ENCODE results near the gene SPARCL1. TPM values are rescaled to one million over a fixed set of nuclear protein-coding genes. Genes with fewer than 3 reads are reported as not detected.
"Not testable (repeated sequence)": the region's sequence is repeated elsewhere in the genome, so short reads cannot be mapped to it uniquely, and the experiment has no call there.

SPARCL1 gene
- total and polyA plus RNA-seq, 4 experiments from 2014 or later, result not detected

- peaks cover 0 to 3% of the 10 kb centered on the region in 2 donors for H3K36me3 Mint-ChIP-seq
Measured at GRCh38 chr4:87490664-87491369, 38.4 kb downstream of the SPARCL1 start.

GRCh38 chr4:87489678-87490077 lies 39.5 kb downstream of the SPARCL1 start:
- Histone ChIP-seq H3K27ac (ENCODE audit: low read depth, low read length) (no peak overlapping the region), H3K4me1 (ENCODE audit: insufficient read depth, low read length) (no peaks in the 10 kb centered on the region), H3K36me3 (ENCODE audit: insufficient read depth, low read length) (no peaks in the 10 kb centered on the region), H3K9me3 (ENCODE audit: control insufficient read depth in 1 of 2, low read length in 2 of 2) (no peaks in the 10 kb centered on the region), H3K27me3 (ENCODE audit: insufficient read depth, low read length) (no peaks in the 10 kb centered on the region), H3K4me3 (ENCODE audit: low read length in 2 of 2) (no peak overlapping the region)
- CTCF ChIA-PET (ENCODE audit: partially characterized antibody), result no interaction called here
- no peak overlapping the region for H3K27ac Mint-ChIP-seq
- intact Hi-C loops (cut with micrococcal nuclease), result no loop called here
- POLR2A ChIA-PET (ENCODE audit: partially characterized antibody), result no interaction called here
- H3K4me3 Mint-ChIP-seq, result no peak overlapping the region
- H3K36me3 Mint-ChIP-seq, result peaks cover 0 to 3% of the 10 kb centered on the region in 2 donors
- no peaks in the 10 kb centered on the region for H3K4me1 Mint-ChIP-seq
- peaks cover 0 to 12% (median 2%) of the 10 kb centered on the region in 8 donors for H3K9me3 Mint-ChIP-seq
- DNase-seq, result no peak
- H3K27me3 Mint-ChIP-seq, result no peaks in the 10 kb centered on the region

More at GRCh38 chr4:87490664-87491369, 38.4 kb downstream of the SPARCL1 start:
- Histone ChIP-seq H3K4me3 (ENCODE audit: low read length in 2 of 2) (no peak overlapping the region), H3K27ac (ENCODE audit: low read depth, low read length) (no peak overlapping the region), H3K4me1 (ENCODE audit: insufficient read depth, low read length) (no peaks in the 10 kb centered on the region), H3K9me3 (ENCODE audit: control insufficient read depth in 1 of 2, low read length in 2 of 2) (no peaks in the 10 kb centered on the region), H3K36me3 (ENCODE audit: insufficient read depth, low read length) (no peaks in the 10 kb centered on the region), H3K27me3 (ENCODE audit: insufficient read depth, low read length) (no peaks in the 10 kb centered on the region)
- ChIA-PET CTCF (ENCODE audit: partially characterized antibody) (no interaction called here), POLR2A (ENCODE audit: partially characterized antibody) (no interaction called here)
- peaks cover 0 to 8% (median 2%) of the 10 kb centered on the region in 8 donors for H3K9me3 Mint-ChIP-seq
- no peaks in the 10 kb centered on the region for H3K4me1 Mint-ChIP-seq
- H3K27ac Mint-ChIP-seq, result no peak overlapping the region
- no peaks in the 10 kb centered on the region for H3K27me3 Mint-ChIP-seq
- intact Hi-C loops (cut with micrococcal nuclease), result no loop called here
- DNase-seq, result no peak
- H3K4me3 Mint-ChIP-seq, result no peak overlapping the region

- H3K36me3 Mint-ChIP-seq; H3K27ac ChIP-seq (ENCODE audit: low read depth, low read length); intact Hi-C loops (cut with micrococcal nuclease); H3K4me1 ChIP-seq (ENCODE audit: insufficient read depth, low read length); H3K9me3 ChIP-seq (ENCODE audit: control insufficient read depth in 1 of 2, low read length in 2 of 2); H3K27me3 ChIP-seq (ENCODE audit: insufficient read depth, low read length); H3K36me3 ChIP-seq (ENCODE audit: insufficient read depth, low read length); H3K27ac Mint-ChIP-seq; H3K4me3 ChIP-seq (ENCODE audit: low read length in 2 of 2); H3K4me1 Mint-ChIP-seq; H3K4me3 Mint-ChIP-seq; H3K27me3 Mint-ChIP-seq; POLR2A ChIA-PET (ENCODE audit: partially characterized antibody); DNase-seq: not testable (repeated sequence)
- peaks cover 0 to 14% (median 2%) of the 10 kb centered on the region in 8 donors for H3K9me3 Mint-ChIP-seq
- CTCF ChIA-PET (ENCODE audit: partially characterized antibody), result interaction anchor here (1.1 kb wide), 1 partner anchor 9 kb away, joined by 3 read pairs; no protein-coding TSS in a partner anchor
Measured at GRCh38 chr4:87488666-87489065, 40.5 kb downstream of the SPARCL1 start.

GRCh38 chr4:87483247-87483646 lies 45.9 kb downstream of the SPARCL1 start:
- H3K4me1 Mint-ChIP-seq; POLR2A ChIA-PET (ENCODE audit: partially characterized antibody); H3K4me3 Mint-ChIP-seq; H3K36me3 ChIP-seq (ENCODE audit: insufficient read depth, low read length); H3K27ac Mint-ChIP-seq; H3K27me3 Mint-ChIP-seq; intact Hi-C loops (cut with micrococcal nuclease); H3K27me3 ChIP-seq (ENCODE audit: insufficient read depth, low read length); H3K36me3 Mint-ChIP-seq; H3K4me1 ChIP-seq (ENCODE audit: insufficient read depth, low read length); DNase-seq; H3K9me3 ChIP-seq (ENCODE audit: control insufficient read depth in 1 of 2, low read length in 2 of 2); H3K4me3 ChIP-seq (ENCODE audit: low read length in 2 of 2); H3K27ac ChIP-seq (ENCODE audit: low read depth, low read length): not testable (repeated sequence)
- H3K9me3 Mint-ChIP-seq, result peaks cover 0 to 14% (median 0%) of the 10 kb centered on the region in 8 donors
- CTCF ChIA-PET (ENCODE audit: partially characterized antibody), result interaction anchor here (1.0 to 1.3 kb wide), 3 partner anchors 16 to 108 kb away, joined by 4 read pairs; no protein-coding TSS in a partner anchor

GRCh38 chr4:87481377-87481776 lies 47.8 kb downstream of the SPARCL1 start:
- Mint-ChIP-seq H3K4me3 (no peak overlapping the region), H3K4me1 (no peaks in the 10 kb centered on the region)
- CTCF ChIA-PET (ENCODE audit: partially characterized antibody), result interaction anchor here (1.0 to 1.1 kb wide), 2 partner anchors 16 to 106 kb away, joined by 3 read pairs; no protein-coding TSS in a partner anchor

GRCh38 chr4:87478732-87479250 lies 50.4 kb downstream of the SPARCL1 start:
- no peak overlapping the region for H3K4me3 ChIP-seq (ENCODE audit: low read length in 2 of 2)
- H3K4me3 Mint-ChIP-seq, result no peak overlapping the region
- H3K27ac Mint-ChIP-seq, result no peak overlapping the region
- no peak overlapping the region for H3K27ac ChIP-seq (ENCODE audit: low read depth, low read length)
- CTCF ChIA-PET (ENCODE audit: partially characterized antibody), result interaction anchor here (1.4 kb wide), 1 partner anchor 14 kb away, joined by 4 read pairs; no protein-coding TSS in a partner anchor
- intact Hi-C loops (cut with micrococcal nuclease), result no loop called here
- peaks cover 0 to 2% (median 0%) of the 10 kb centered on the region in 8 donors for H3K9me3 Mint-ChIP-seq
- no peaks in the 10 kb centered on the region for H3K27me3 Mint-ChIP-seq
- no peaks in the 10 kb centered on the region for H3K9me3 ChIP-seq (ENCODE audit: control insufficient read depth in 1 of 2, low read length in 2 of 2)
- POLR2A ChIA-PET (ENCODE audit: partially characterized antibody), result no interaction called here
- H3K27me3 ChIP-seq (ENCODE audit: insufficient read depth, low read length), result no peaks in the 10 kb centered on the region
- no peaks in the 10 kb centered on the region for H3K36me3 ChIP-seq (ENCODE audit: insufficient read depth, low read length)
- DNase-seq, result no peak
- H3K36me3 Mint-ChIP-seq, result no peaks in the 10 kb centered on the region
- no peaks in the 10 kb centered on the region for H3K4me1 Mint-ChIP-seq
- no peaks in the 10 kb centered on the region for H3K4me1 ChIP-seq (ENCODE audit: insufficient read depth, low read length)

More at GRCh38 chr4:87481377-87481776, 47.8 kb downstream of the SPARCL1 start:
- no peak overlapping the region for H3K4me3 ChIP-seq (ENCODE audit: low read length in 2 of 2)
- H3K27ac Mint-ChIP-seq, result no peak overlapping the region
- DNase-seq, result no peak
- intact Hi-C loops (cut with micrococcal nuclease), result no loop called here
- H3K27me3 Mint-ChIP-seq, result no peaks in the 10 kb centered on the region
- POLR2A ChIA-PET (ENCODE audit: partially characterized antibody), result no interaction called here
- H3K4me1 ChIP-seq (ENCODE audit: insufficient read depth, low read length), result no peaks in the 10 kb centered on the region
- no peaks in the 10 kb centered on the region for H3K9me3 ChIP-seq (ENCODE audit: control insufficient read depth in 1 of 2, low read length in 2 of 2)
- H3K27me3 ChIP-seq (ENCODE audit: insufficient read depth, low read length), result no peaks in the 10 kb centered on the region
- H3K9me3 Mint-ChIP-seq, result peaks cover 0 to 11% (median 0%) of the 10 kb centered on the region in 8 donors
- H3K36me3 Mint-ChIP-seq, result no peaks in the 10 kb centered on the region
- H3K36me3 ChIP-seq (ENCODE audit: insufficient read depth, low read length), result no peaks in the 10 kb centered on the region
- no peak overlapping the region for H3K27ac ChIP-seq (ENCODE audit: low read depth, low read length)

- H3K27me3 Mint-ChIP-seq, result no peaks in the 10 kb centered on the region
- CTCF ChIA-PET (ENCODE audit: partially characterized antibody), result interaction anchor here (1.0 kb wide), 1 partner anchor 11 kb away, joined by 3 read pairs; no protein-coding TSS in a partner anchor
Measured at GRCh38 chr4:87476934-87477333, 52.2 kb downstream of the SPARCL1 start.

More at GRCh38 chr4:87476934-87477333, 52.2 kb downstream of the SPARCL1 start:
- intact Hi-C loops (cut with micrococcal nuclease), result no loop called here
- DNase-seq, result no peak
- peaks cover 0 to 1% (median 0%) of the 10 kb centered on the region in 8 donors for H3K9me3 Mint-ChIP-seq
- H3K36me3 Mint-ChIP-seq, result no peaks in the 10 kb centered on the region
- Histone ChIP-seq H3K4me1 (ENCODE audit: insufficient read depth, low read length) (no peaks in the 10 kb centered on the region), H3K36me3 (ENCODE audit: insufficient read depth, low read length) (no peaks in the 10 kb centered on the region), H3K9me3 (ENCODE audit: control insufficient read depth in 1 of 2, low read length in 2 of 2) (no peaks in the 10 kb centered on the region), H3K4me3 (ENCODE audit: low read length in 2 of 2) (no peak overlapping the region), H3K27me3 (ENCODE audit: insufficient read depth, low read length) (no peaks in the 10 kb centered on the region), H3K27ac (ENCODE audit: low read depth, low read length) (no peak overlapping the region)
- POLR2A ChIA-PET (ENCODE audit: partially characterized antibody), result no interaction called here
- H3K27ac Mint-ChIP-seq, result no peak overlapping the region
- H3K4me1 Mint-ChIP-seq, result no peaks in the 10 kb centered on the region
- H3K4me3 Mint-ChIP-seq, result no peak overlapping the region

Measured in CD4-positive, alpha-beta memory T cell (primary cell).